Stimulated activated CD8-positive, alpha-beta memory T cell treated with anti-CD3 and anti-CD28 coated beads, Interleukin-7, amount 100 ng/mL, for 4 hours (primary cell): Measurements from ENCODE around the gene SLC12A7.

Experiments used
- DNase-seq, 2 donors: peaks; one replicate each; pipeline ENCODE4 v3.0.0-alpha.2; 2020; ENCODE audit warnings: low read depth in 2 of 2

SLC12A7 gene

DNA sequence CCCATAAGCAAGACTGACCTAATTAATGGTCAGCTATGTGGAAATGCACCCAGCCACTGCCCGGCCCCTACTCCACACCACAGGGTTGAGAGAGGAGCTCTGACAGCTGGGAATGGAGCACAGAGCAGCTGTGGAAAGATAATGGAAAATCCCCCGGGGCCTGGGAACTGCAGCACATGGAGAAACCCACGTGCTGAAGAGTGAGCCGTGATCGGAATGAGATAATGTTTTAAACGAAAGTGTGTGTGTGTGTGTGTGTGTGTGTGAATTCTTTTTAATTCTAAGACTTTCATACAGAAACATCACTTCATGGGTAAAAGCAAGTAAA lies 13.1 kb upstream of the SLC12A7 start:
- no peak for DNase-seq

DNA sequence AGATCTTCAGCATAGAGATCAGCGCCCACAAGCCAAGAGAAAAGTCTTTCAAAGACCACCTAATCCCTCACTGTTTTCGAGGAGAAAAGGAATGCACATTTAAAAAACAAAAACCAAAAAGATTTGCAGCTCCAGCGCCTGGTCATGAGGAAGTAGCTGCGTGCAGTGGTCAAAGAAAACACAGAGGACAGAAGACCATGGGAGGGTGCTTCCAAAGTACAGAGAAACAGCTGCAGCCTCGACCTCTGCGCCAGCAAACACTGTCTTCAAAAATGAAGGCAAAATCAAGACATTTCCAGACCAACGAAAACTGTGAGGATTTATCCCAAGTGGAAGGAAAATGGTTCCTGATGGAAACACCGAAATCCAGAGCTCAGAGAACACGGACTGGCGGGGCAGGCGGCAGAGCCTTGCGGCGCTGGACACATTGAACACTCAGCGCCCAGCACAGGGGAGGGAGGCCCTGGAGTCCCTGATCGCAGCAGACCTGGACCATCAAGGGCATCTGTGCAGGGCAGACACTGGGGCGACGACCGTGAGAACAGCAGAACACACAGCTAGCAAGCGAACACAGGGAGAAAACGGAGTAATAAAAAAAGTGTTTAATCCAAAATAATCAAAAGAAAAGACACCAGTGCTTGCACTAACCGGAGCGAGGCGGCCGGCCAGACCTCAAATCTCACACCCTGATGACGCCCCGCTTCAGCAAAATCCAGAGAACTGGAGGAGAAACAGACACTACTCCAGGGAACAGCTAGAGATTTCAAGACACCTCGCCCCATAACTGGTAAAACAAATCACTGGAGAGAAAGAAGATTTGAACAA lies 12.6 kb upstream of the SLC12A7 start:
- no peak for DNase-seq

DNA sequence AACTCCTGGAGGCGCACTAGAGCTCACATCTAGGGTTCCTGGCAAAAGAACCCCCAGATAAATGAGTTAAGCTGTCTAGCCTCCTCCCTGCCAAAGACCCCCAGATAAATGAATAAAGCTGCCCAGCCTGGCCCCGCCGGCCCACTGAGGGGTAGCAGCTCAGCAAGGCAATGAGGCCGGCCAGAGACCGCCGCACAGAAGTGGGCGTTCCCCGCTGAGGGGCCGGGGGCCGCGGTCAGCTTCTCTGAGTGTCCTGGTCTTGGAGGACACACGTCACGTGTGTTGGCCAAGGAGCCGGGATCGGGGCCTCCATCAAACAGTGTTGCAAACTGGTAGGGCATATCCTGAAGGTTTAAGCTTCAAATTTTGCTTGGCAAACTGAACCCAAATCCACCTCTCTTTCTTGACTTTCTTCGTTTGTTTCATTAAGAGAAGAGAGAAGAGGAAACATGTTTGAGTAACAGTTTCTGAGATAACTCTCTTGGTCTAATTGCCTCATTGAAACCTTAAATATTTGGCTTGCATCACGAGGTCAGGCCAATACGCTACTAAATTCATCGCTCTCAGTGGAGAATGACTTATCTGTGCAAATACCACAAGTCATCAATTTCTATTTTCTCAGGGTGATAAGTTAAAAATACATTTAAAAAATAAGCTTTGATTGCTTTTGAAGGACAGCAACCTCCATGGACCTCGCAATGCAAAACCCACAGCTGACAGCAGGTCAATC lies 11.7 kb upstream of the SLC12A7 start:
- no peak for DNase-seq

DNA sequence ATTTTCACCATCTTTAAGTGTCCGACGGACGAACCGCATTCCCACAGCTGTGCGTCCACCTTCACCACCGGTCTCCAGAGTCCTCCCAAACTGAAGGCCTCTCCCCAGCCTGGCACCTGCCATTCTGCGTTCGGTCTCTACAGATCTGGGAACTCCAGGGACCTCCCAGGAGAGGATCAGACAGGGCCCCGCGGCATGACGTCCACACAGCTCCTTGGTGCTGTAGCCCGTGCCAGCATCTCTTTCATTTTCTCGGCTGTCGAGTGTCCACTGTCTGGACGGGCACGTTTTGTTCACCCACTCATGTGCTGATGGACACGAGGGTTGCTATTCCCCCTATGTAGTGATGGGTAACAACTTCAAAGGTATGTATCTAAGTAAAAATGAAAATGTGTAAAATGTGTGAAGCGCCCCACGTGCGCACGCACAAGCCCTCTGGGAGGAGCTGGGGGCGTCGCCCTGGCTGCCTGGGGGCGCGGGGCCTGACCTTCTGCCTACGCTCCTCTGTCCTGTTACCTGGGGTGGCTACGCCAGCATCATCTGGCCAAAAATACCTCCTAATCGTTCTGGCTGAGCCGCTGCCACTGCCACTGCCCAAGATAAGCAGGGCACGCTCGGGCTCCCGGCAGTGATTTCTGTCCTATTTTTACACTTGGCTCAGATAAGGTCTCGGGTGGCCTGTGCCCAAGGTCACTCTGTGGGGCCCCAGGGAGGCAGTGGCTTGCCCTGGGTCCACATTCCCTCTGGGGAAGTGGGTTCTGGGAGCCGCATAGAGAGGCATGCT lies 10.8 kb upstream of the SLC12A7 start:
- no peak for DNase-seq

DNA sequence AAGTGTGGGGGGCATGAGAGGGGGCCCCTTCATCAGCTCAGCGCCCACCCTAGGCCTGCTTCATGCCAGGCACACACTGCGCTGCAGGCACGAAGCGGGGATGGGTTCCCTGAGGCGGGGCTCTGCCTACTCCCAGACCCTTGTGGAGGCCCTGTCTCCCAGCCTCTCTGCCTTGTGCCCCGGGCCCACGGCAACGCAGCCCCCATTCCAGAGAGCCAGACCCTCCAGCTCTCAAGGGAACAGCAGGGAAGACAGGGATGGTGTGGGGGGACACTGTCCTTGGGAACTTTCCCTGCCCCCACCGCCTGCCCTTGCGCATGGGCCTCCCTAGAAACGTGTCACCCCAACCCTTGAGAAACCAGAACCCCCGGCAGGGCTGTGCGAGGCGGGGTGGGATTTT lies 10.0 kb upstream of the SLC12A7 start:
- DNase-seq: no peak

DNA sequence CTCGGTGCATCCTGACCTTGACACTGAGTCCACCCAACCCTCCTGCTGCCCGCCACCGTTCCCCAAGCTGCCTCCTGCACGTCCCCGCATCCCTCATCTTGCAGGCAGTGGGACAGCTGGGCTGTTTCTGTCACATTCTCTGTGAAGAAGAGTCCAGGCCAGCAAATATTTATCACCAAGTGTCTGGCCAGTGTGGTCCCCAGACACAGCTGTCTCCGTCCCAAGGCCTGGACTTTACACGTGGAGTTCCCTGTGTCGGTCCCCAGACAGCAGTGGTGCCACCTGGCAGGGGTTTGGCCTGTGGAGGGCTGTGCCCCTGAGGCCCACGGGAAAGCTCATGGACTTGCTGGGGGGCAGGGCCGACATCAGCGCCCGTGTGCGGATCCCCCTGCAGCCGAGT lies 9.2 kb upstream of the SLC12A7 start:
- no peak for DNase-seq

DNA sequence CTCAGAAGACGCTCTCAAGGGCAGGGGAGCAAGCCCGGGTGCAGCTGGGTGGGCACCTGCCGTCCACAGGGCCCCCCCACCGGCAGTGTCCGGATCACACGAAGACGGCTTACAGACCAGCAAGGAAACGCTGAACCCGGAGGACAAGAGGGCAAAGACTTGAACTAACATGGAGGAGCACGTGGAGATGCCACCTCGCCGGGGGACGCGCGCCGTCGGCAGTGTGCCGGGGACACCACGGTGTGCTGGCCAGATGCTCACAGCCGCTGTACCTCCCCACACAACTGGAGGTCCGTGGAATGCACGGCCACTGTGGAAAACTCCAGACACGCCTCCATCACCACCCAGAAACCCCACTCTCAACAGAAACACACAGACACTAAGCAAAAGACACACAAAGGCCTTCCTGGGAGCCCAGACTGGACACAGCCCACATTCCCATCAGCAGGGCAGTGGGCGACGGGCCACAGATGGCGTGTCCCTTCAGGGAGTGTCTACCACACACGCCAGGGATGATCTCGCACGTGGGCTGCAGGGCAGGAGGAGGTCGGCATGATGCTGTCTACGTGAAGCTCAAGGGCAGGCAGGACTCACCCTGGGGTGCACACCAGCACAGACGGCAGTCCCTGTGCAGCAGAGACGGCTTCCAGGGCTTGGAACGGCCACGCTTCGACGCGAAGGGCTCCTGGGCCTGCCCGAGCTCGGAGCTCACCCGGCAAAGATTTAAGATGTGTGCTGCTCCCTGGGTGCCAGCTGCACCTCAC lies 8.6 kb upstream of the SLC12A7 start:
- DNase-seq: no peak

DNA sequence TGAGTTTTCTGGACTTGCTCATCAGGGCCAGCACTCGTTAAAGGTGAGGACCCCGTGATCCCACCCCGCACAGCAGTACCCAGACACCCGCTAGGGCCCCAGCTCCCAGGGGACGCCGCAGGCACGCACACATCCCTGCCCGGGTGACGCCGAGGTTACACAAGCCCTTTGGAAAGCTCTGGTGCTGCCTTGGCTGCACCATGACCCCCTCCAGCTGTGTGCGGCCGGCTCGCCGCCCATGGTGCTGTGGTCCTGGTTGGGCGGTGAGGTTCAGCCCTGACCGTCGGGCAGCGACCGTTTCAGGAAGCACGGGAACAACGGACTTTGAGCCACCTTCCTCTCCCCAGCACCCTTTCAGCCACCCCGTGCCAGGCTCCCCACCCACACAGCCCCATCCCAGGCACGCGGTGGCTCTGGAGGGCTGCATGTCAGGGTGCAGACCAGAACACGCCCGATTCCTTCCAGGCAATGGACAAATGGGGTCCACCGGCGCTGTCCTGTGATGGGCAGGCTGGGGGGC lies 7.5 kb upstream of the SLC12A7 start:
- DNase-seq: no peak

DNA sequence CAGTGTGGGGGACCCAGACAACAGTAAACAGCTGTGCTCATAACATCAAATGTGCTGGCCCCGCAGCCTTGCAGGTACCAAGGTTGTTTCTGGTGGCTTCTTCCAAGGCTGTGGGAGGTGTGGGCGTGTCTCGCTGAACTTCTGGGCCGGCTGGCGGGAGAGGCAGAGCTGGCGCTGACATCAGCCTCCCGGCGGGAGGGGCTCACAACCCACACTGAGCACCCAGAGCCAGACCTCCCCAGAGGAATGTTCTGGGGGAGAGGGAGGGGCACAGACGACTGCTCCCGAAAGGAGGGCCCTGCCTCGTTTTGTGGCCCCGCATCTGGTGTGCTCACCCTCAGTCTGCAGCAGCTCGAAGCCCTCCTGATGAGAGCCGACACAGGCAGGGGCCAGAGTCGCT lies 6.9 kb upstream of the SLC12A7 start:
- DNase-seq: no peak

DNA sequence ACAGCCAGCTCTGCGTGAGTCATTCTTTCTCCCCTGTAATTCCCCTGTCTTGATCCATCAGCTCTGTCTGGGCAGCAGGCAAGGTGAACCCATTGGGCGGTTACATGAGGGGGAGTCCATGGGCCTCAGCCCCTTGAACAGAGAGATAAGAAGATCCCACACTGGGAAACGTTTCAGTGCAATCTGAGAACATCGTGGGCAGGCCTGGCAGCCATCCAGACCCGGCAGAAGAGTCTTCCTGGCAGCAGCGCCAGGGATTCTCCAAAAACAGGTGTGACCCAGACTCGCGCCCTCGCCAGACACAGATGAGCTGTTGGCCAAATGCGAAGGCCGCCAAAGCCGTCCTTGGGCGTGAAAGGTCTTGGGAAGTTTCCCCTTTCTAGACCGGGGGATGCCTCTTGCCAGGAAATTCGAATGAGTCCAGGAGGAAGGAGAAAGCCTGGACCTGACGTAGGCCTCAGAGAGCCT lies 6.4 kb upstream of the SLC12A7 start:
- no peak for DNase-seq

DNA sequence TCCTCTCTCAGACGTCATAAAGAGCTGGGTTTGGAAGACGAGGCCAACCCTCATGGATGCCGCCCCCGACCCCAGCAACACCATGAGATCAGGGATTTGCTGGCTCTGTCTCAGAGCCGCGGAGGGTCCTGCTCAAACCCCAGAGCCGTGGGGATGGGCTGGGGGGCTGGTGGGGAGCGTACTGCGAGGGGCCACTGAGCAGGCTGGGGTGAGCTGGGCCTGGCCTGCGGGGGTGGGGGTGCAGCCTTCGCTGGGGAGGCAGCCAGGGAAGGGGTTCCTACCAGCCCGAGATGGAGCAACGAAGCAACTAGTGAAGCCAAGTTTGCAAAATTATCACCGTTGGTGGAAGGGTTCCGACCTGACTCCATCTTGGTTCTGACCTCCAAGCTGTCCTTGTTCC lies 5.1 kb upstream of the SLC12A7 start:
- DNase-seq: no peak

DNA sequence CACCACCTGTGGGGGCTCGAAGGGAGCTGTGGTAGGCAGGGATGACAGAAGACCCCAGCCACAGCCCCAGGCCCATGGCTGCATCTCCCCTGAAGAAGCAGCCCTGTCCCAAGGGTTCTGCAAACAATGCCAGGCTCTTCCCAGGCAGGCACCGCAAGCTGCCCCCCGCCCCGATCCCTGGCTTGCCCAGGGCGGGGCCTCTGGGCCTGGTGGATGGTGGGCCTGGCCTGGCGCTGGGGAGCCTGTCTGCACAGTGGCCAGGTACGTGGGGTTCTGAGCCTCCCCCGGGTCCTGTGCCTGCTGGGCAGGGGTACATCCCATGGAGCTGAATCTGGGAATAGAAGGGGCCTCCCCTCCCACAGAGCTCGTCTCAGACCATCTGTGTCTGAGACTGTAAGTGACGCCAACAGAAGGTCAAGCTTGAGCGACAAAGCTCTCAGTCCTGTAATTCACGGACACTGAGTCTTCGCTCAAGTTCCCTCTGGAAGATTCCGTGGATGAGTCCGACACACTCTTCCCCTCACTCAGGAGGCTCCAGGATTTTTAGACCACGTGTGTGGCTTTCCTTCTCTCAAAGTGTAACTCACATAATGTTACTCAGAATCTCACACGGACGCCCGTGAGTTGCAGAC lies 4.4 kb upstream of the SLC12A7 start:
- no peak for DNase-seq

DNA sequence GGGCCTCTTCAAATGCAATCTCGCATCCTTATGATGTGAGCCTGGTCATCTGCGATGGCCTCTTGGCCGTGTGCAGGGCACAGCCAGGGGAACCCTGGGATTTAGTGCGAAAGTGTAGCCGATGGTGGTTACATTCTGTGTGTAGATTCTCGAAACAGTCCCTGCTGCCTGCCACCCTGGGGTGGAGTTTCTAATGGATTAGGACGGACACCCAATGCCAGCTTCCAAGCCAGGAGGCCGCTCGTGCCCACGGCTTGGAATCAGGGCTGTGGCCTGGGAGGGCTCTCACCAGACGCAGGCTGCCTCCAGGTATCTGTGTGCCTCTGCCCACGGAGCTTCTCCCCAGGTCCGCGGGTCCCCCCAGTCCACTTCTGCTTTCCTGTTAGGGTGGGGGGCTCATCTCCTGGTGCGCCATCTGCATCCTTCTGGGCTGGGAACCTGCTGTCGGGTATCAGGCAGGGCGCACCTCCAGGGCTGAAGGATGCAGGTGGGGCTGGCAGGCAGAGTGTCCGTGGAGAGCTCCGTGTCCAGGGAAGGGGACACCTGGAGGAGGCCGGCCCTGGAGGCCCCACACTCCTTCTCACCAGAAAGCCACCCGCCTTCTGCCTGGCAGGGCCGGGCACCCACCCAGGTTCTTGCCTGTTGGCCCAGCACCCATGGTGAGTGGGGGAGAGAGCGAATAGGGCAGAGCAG lies 3.4 kb upstream of the SLC12A7 start:
- no peak for DNase-seq

DNA sequence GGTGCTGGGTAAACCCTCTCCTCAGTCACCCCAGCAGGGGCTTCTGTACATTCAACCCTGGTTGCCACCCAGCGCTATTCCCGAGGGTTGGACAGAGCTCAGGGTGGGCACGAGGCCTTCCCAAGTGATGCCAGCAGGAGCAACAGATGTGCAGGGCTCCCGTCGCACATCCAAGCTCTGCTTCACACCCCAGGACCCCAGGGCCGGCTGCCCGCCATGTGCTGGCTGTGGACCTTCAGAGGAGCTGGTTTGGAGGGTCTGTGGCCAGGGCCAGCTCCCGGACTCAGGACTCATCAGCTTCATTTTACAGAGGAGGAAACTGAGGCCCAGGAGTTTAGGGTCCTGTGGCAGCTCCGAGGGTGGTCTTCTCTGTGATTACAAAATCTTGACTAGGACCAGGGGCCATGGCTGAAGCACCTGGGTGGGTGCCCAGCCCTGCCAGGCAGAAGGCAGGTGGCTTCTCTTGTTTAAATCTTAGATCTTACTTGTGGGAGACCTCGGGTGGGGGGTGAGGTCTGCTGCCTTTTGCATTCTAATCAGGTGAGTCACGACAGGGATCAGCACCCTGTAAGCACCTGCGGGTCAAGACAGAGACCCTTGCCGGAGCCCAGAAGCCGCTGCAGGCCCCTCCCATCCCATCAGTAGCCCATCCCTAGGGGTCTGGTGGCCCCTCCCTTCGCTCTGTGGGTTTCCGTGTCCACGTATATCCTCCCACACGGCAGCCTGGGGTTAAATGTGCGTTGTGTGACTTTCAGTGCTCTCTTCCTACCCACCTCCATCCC lies 2.1 kb upstream of the SLC12A7 start:
- DNase-seq: no peak

DNA sequence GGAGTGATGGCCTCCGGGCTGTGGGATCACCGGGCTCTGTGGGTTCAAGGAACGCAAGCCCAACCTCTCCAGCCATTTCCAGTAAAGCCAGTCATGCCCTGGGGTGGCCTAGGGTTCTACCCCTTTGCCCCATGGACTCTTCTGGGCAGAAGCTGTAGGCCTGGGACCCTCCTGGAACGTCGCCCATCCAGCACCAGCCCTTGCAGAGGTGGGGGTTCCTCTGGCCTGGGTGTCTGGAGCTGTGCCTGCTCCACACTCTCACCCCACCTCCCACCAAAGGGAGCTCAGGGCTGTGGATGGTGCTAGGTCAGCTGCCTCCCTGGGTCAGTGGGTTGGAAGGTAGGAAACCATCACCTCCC lies 1.4 kb upstream of the SLC12A7 start:
- DNase-seq: no peak

DNA sequence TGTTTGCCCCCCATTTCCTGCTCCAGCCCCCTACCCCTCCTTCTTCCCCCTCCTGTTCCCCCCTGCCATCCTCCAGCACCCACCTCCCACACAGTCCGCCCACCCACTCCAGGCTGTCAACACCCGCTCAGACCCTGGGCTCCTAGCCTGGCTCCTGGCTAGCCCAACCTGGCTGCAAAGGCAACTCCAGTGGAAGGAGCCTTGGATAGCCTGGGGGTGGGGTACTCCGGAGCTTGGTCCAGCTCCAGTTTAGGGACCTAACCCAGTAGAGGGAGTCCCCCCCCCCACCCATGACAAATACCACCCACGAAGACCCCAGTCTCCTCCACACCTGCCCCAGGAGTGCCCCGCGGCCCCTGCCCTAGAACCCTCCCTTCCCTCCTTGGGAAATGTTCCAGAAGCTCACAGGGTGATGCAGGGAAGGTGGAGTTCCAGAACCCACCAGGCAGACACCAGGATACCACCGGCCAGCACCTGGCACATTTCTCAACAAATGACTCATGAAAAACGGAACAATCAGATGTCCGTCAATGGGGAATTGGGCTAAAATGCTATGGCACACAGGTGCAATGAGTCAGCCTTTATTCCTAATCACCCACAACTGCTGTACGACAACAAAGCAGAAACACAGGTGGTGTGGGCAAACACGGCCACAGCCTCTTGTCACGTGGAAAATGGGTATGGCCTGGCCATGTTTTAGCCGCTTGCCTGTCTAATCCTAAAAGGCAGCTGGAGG lies 901 bp upstream of the SLC12A7 start:
- no peak for DNase-seq

DNA sequence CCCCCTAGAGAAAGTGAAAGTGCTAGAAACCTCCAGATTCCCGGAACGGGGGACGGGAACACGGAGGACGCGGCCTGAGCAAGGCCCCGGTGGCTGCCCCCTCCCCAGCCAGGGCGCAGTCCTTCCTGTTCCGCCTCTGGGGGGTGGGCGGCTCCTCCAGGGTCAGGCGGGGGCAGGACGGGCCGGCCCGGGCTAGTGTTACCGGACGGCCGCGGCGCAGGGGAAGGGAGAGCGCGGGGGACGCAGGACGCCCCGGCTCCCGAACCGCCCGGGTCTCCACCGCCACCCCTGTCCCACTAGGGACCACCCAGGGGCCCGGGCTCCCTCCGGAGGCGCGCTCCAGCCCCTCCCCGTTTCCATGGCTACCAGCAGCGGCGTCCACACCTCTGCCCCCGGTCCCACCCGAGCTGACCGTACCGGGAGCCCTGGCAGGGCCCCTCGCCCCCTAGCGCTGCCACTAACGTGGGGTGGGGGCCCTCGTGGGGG lies 579 bp downstream of the SLC12A7 start:
- no peak for DNase-seq

DNA sequence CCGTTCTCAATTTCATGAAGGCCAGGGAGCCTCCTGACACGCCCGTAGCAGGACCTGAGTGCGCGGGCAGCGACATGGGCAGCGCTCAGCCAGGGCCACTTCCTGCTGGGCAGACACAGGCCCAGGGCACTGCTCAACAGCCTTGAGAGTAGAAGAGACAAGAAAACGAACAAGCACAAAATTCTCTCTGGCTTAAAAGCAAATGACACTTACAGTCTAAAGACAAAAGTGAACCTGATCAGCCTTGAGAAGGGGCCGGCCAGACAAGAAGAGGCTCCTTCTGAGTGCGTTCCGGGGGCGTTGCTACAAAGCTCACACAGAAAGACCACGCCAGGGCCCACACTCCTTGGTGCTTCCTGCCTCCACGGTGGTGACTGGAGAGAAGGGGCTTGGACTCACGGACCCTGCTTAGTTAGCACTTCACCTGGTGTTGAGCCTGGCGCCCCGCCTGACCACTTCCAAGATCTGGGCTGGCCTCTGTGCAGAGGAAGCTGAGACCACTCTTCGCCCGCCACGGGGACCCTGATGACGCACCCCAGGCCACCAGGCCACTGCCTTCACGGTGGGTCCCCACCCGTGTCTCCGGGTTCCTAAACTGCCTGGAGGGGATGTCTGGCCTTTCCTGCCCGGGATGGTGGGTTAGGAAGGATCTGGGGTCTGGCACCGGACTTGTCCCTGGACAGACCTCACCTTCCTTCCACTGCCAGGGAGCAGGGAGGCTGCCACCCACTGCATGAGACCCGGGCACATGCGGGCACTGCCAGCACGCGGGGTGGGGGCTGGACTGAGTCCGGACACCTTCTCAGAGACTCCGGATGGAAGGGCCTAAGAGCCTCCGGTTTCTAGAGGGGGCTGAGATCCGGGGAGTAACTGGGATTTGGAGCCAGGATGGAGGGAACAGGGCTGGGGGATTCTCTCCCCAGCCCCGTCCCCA lies 1.3 kb downstream of the SLC12A7 start:
- no peak for DNase-seq
